CD14-positive monocyte (primary cell): ENCODE results near the gene PSMB7. TPM values are rescaled to one million over a fixed set of nuclear protein-coding genes. Genes with fewer than 3 reads are reported as not detected.

Source experiments
- DNase-seq, 3 donors: peaks; one replicate each; pipeline ENCODE4 v3.0.0-alpha.2; 2011 to 2022
- H2AFZ ChIP-seq: 2 replicates; pipeline ENCODE4 v1.6.0; 2012; ENCODE audit warnings: mild to moderate bottlenecking, low read depth, low read length, inconsistent platforms; ENCODE audit not compliant: insufficient read depth, poor library complexity, severe bottlenecking
- H3K27ac ChIP-seq, 2 donors: 1 replicate in 1 of 2; 2 replicates in 1 of 2; pipeline ENCODE4 v1.5.1; 2012 to 2013; ENCODE audit warnings: low read length in 2 of 2, control low read depth in 1 of 2, inconsistent platforms in 1 of 2, low read depth in 1 of 2, mild to moderate bottlenecking in 1 of 2
- H3K27me3 ChIP-seq, 2 donors: one replicate each; pipeline versions ENCODE4 v1.6.0 to v1.6.1; 2011 to 2013; ENCODE audit warnings: low read length in 2 of 2; ENCODE audit not compliant: control insufficient read depth in 2 of 2, insufficient read depth in 2 of 2
- H3K36me3 ChIP-seq, 2 donors: replicated peaks in 1 of 2; 1 replicate in 1 of 2; 2 replicates in 1 of 2; pipeline versions ENCODE4 v1.5.1 to v1.6.1; 2012 to 2013; ENCODE audit warnings: low read length in 2 of 2, control low read depth in 1 of 2, inconsistent platforms in 1 of 2, mild to moderate bottlenecking in 1 of 2; ENCODE audit not compliant: insufficient read depth in 2 of 2, control insufficient read depth in 1 of 2
- H3K4me1 ChIP-seq, 2 donors: 1 replicate in 1 of 2; 2 replicates in 1 of 2; pipeline versions ENCODE4 v1.5.1 to v1.6.1; 2012 to 2013; ENCODE audit warnings: low read length in 2 of 2, control low read depth in 1 of 2, inconsistent platforms in 1 of 2, mild to moderate bottlenecking in 1 of 2, moderate library complexity in 1 of 2; ENCODE audit not compliant: insufficient read depth in 2 of 2, control insufficient read depth in 1 of 2
- H3K4me2 ChIP-seq: replicated peaks from 2 replicates; pipeline ENCODE3; 2012; ENCODE audit warnings: low read length, moderate library complexity, mild to moderate bottlenecking; ENCODE audit not compliant: poor library complexity, severe bottlenecking; ENCODE audit errors: extremely low read depth
- H3K4me3 ChIP-seq, 3 experiments: fragments of 200-600 bp in 1 of 3; sonication (generic) in 1 of 3; replicated peaks in 1 of 3; 1 replicate in 2 of 3; 2 replicates in 1 of 3; pipeline ENCODE4 v1.5.1; 2011 to 2013; ENCODE audit warnings: low read length in 3 of 3, mild to moderate bottlenecking in 3 of 3, control low read depth in 2 of 3, low read depth in 2 of 3, inconsistent platforms in 1 of 3, moderate library complexity in 1 of 3
- H3K79me2 ChIP-seq: 2 replicates; pipeline ENCODE4 v1.6.0; 2012; ENCODE audit warnings: mild to moderate bottlenecking, control low read depth, inconsistent platforms, low read length, moderate library complexity; ENCODE audit not compliant: insufficient read depth
- H3K9ac ChIP-seq: 2 replicates; pipeline ENCODE4 v1.6.0; 2017; ENCODE audit warnings: low read length, mild to moderate bottlenecking; ENCODE audit not compliant: insufficient read depth, poor library complexity, severe bottlenecking
- H3K9me3 ChIP-seq, 2 donors: replicated peaks in 1 of 2; 1 replicate in 1 of 2; 2 replicates in 1 of 2; pipeline versions ENCODE4 v1.5.1 to v1.6.1; 2012 to 2013; ENCODE audit warnings: low read length in 2 of 2, control low read depth in 1 of 2; ENCODE audit not compliant: control insufficient read depth in 1 of 2, insufficient read depth in 1 of 2
- H4K20me1 ChIP-seq: 2 replicates; pipeline ENCODE4 v1.6.0; 2012; ENCODE audit warnings: mild to moderate bottlenecking, low read length, control low read depth, moderate library complexity; ENCODE audit not compliant: insufficient read depth
- H3K27ac Mint-ChIP-seq, 7 donors: one replicate each; pipeline ENCODE4 v1.8.0; 2020; ENCODE audit warnings: mild to moderate bottlenecking in 7 of 7, mixed read lengths in 7 of 7, moderate library complexity in 6 of 7, inconsistent platforms in 2 of 7
- H3K27me3 Mint-ChIP-seq, 3 donors: one replicate each; pipeline ENCODE4 v1.8.0; 2021 to 2022; ENCODE audit warnings: low read depth in 3 of 3, mild to moderate bottlenecking in 3 of 3, mixed read lengths in 3 of 3, moderate library complexity in 3 of 3, inconsistent platforms in 1 of 3
- H3K36me3 Mint-ChIP-seq, 2 donors: one replicate each; pipeline ENCODE4 v1.8.0; 2020; ENCODE audit warnings: mixed read lengths in 2 of 2, inconsistent platforms in 1 of 2, mild to moderate bottlenecking in 1 of 2
- H3K4me1 Mint-ChIP-seq: one replicate; pipeline ENCODE4 v1.8.0; 2020; ENCODE audit warnings: mild to moderate bottlenecking, mixed read lengths
- H3K4me3 Mint-ChIP-seq, 2 donors: one replicate each; pipeline ENCODE4 v1.8.0; 2020; ENCODE audit warnings: mild to moderate bottlenecking in 2 of 2, mixed read lengths in 2 of 2, moderate library complexity in 1 of 2
- H3K9me3 Mint-ChIP-seq, 7 donors: one replicate each; pipeline ENCODE4 v1.8.0; 2020 to 2022; ENCODE audit warnings: mixed read lengths in 7 of 7, mild to moderate bottlenecking in 6 of 7, moderate library complexity in 6 of 7, inconsistent platforms in 2 of 7
- WGBS: methylation state at CpG from one replicate; pipeline ENCODE4 v1.1.5; 2013; ENCODE audit warnings: missing lambda C conversion rate; ENCODE audit not compliant: insufficient coverage; 5-methylcytosine and 5-hydroxymethylcytosine counted together
- intact Hi-C, 2 donors: fragments of 100-400 bp; cut with micrococcal nuclease; formaldehyde crosslinking; loops; one replicate each; pipeline versions ENCODE4 v1.15.0 to v1.15.1; 2023
- polyA plus RNA-seq, 3 donors: library from polyadenylated mRNA; depleted of rRNA in 1 of 3; unstranded in 2 of 3; stranded (reverse) in 1 of 3; fragments of 300-500 nt in 2 of 3; fragments of >200 nt in 1 of 3; fragmentation: Illumina TruSeq in 2 of 3; gene quantifications; 1 replicate in 2 of 3; 2 replicates in 1 of 3; pipeline ENCODE4 v1.2.3, GENCODE V29; 2012 to 2021
- TF ChIP-seq, protein P1 (sequence below): fragments of 200-600 bp; IDR thresholded peaks from one replicate; pipeline ENCODE4 v1.8.0; 2022; ENCODE audit warnings: antibody characterized with exemption, mild to moderate bottlenecking

PSMB7 gene
- polyA plus RNA-seq, 3 donors, result 129 to 194 (median 191) TPM

DNA sequence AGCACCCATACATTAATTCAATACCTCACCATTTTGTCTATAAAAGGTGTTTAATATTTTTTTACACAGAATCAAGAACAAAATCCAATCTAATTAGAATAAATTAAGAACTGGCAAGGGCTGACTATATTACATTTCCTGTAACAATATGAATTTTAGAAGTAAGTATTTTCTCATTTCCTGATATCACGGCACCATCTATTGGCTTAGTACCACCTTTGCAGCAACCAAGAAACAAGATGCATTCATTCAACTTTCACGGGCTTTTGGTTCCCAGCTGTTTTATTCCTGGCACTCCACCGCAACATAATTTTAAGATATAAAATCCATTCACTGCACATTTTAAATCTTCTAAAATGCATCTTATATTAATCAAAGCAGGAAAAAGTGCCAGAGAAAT lies 20.6 kb downstream of the PSMB7 start:
- TF ChIP-seq, protein P1, sequence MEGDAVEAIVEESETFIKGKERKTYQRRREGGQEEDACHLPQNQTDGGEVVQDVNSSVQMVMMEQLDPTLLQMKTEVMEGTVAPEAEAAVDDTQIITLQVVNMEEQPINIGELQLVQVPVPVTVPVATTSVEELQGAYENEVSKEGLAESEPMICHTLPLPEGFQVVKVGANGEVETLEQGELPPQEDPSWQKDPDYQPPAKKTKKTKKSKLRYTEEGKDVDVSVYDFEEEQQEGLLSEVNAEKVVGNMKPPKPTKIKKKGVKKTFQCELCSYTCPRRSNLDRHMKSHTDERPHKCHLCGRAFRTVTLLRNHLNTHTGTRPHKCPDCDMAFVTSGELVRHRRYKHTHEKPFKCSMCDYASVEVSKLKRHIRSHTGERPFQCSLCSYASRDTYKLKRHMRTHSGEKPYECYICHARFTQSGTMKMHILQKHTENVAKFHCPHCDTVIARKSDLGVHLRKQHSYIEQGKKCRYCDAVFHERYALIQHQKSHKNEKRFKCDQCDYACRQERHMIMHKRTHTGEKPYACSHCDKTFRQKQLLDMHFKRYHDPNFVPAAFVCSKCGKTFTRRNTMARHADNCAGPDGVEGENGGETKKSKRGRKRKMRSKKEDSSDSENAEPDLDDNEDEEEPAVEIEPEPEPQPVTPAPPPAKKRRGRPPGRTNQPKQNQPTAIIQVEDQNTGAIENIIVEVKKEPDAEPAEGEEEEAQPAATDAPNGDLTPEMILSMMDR, result no peak
- peaks cover 70% of the 10 kb centered on the region for H3K4me1 Mint-ChIP-seq
- Histone ChIP-seq H3K27me3 (no peaks in the 10 kb centered on the region), H3K36me3 (peaks cover 0 to 17% of the 10 kb centered on the region in 2 donors), H3K9me3 (no peaks in the 10 kb centered on the region), H2AFZ (peak overlapping the region; percentile 29), H3K4me1 (peaks cover 52 to 65% of the 10 kb centered on the region in 2 donors), H3K27ac (peak overlapping the region in 1 of 2 donors; percentile 76), H3K4me2 (peak overlapping the region; percentile 43), H4K20me1 (peaks cover 28% of the 10 kb centered on the region), H3K79me2 (peaks cover 79% of the 10 kb centered on the region), H3K4me3 (peak overlapping the region in 1 of 3 experiments; percentile 13), H3K9ac (no peak overlapping the region)
- H3K27ac Mint-ChIP-seq, result peak overlapping the region; percentile 63 to 93 (median 79)
- intact Hi-C loops, result loop anchor here in 1 of 2 donors (2.0 kb wide), 1 partner anchor 14 kb away; no protein-coding TSS in a partner anchor
- H3K36me3 Mint-ChIP-seq, result peaks cover 8 to 20% of the 10 kb centered on the region in 2 donors
- peaks cover 0 to under 1% (median 0%) of the 10 kb centered on the region in 3 donors for H3K27me3 Mint-ChIP-seq
- H3K9me3 Mint-ChIP-seq, result no peaks in the 10 kb centered on the region
- WGBS, result 22% methylated on average over 2 of the region's 3 CpGs
- DNase-seq, result no peak
- H3K4me3 Mint-ChIP-seq, result no peak overlapping the region

DNA sequence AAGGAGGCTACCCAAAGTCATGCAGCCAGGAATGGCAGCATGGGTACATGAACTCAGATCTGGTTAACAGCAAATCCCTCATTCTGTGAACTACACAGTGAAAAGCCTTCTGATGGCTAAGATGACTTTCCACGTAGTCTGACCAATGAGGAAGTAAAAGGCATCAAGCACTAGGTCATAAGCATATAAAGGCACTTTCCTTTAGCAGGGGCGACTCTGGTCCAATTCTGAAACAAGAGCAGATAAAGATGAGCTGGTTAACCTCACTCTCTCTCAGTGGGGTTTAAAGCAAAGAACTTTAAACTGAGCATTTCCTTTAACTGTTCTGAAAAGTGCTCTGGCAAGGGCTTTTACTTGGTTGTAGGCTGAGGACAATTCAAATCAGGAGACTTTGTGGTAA lies 21.1 kb downstream of the PSMB7 start:
- Mint-ChIP-seq H3K27me3 (no peaks in the 10 kb centered on the region), H3K4me3 (peak overlapping the region; percentile 37 to 48), H3K9me3 (no peaks in the 10 kb centered on the region), H3K27ac (peak overlapping the region; percentile 72 to 93 (median 79)), H3K4me1 (peaks cover 70% of the 10 kb centered on the region), H3K36me3 (peaks cover 12 to 22% of the 10 kb centered on the region in 2 donors)
- H3K9me3 ChIP-seq, result no peaks in the 10 kb centered on the region
- H3K36me3 ChIP-seq, result peaks cover 0 to 17% of the 10 kb centered on the region in 2 donors
- intact Hi-C loops, result loop anchor here in 1 of 2 donors (2.0 kb wide), 1 partner anchor 13 kb away; no protein-coding TSS in a partner anchor
- H2AFZ ChIP-seq, result peak overlapping the region; percentile 29
- H3K4me2 ChIP-seq, result peak overlapping the region; percentile 43
- peak; percentile 30 to 66 (median 57) for DNase-seq
- peaks cover 51 to 65% of the 10 kb centered on the region in 2 donors for H3K4me1 ChIP-seq
- H4K20me1 ChIP-seq, result peaks cover 24% of the 10 kb centered on the region
- H3K9ac ChIP-seq, result no peak overlapping the region
- WGBS, result 0% methylated on average over 1 of the region's 2 CpGs
- peaks cover 79% of the 10 kb centered on the region for H3K79me2 ChIP-seq
- H3K27me3 ChIP-seq, result no peaks in the 10 kb centered on the region
- TF ChIP-seq, protein P1, result no peak
- peak overlapping the region; percentile 17 to 76 for H3K27ac ChIP-seq
- H3K4me3 ChIP-seq, result peak overlapping the region in 1 of 3 experiments; percentile 13
